LNCAP (cell line): ENCODE results near the gene SLC2A4.

Source experiments
- TF ChIP-seq, protein P1 (sequence below): fragments of 450-650 bp; IDR thresholded peaks from 2 replicates; pipeline ENCODE4 v1.5.1; 2017; ENCODE audit warnings: mild to moderate bottlenecking

SLC2A4 gene

DNA sequence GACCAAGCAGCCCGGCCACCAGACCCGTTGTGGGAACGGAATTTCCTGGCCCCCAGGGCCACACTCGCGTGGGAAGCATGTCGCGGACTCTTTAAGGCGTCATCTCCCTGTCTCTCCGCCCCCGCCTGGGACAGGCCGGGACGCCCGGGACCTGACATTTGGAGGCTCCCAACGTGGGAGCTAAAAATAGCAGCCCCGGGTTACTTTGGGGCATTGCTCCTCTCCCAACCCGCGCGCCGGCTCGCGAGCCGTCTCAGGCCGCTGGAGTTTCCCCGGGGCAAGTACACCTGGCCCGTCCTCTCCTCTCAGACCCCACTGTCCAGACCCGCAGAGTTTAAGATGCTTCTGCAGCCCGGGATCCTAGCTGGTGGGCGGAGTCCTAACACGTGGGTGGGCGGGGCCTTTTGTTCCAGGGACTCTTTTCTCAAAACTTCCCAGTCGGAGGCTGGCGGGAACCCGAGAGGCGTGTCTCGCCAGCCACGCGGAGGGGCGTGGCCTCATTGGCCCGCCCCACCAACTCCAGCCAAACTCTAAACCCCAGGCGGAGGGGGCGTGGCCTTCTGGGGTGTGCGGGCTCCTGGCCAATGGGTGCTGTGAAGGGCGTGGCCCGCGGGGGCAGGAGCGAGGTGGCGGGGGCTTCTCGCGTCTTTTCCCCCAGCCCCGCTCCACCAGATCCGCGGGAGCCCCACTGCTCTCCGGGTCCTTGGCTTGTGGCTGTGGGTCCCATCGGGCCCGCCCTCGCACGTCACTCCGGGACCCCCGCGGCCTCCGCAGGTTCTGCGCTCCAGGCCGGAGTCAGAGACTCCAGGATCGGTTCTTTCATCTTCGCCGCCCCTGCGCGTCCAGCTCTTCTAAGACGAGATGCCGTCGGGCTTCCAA is at the start of gene SLC2A4:
SLC2A4 (plus strand) TSS at position 645 of the 879 bp plus-strand sequence; CDS start at position 862, 217 bp downstream.
- TF ChIP-seq, protein P1, sequence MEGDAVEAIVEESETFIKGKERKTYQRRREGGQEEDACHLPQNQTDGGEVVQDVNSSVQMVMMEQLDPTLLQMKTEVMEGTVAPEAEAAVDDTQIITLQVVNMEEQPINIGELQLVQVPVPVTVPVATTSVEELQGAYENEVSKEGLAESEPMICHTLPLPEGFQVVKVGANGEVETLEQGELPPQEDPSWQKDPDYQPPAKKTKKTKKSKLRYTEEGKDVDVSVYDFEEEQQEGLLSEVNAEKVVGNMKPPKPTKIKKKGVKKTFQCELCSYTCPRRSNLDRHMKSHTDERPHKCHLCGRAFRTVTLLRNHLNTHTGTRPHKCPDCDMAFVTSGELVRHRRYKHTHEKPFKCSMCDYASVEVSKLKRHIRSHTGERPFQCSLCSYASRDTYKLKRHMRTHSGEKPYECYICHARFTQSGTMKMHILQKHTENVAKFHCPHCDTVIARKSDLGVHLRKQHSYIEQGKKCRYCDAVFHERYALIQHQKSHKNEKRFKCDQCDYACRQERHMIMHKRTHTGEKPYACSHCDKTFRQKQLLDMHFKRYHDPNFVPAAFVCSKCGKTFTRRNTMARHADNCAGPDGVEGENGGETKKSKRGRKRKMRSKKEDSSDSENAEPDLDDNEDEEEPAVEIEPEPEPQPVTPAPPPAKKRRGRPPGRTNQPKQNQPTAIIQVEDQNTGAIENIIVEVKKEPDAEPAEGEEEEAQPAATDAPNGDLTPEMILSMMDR = no peak

DNA sequence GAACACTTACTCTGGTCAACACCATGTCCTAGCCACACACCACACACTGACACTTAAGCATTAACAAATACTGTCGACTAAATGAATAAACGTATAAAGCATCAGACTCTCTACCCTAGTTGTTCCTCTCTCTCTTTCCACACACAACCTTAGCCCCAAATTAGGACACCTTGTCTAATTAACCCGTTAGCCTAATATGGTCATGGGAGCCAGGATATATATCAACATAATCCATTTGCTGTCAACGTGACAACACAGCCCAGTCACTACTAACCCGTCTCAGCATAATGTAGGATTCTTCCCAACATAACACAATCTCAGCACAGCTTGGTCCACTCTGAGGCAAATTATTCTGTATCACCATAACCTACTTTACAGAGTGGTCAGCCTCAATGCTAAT is 49.4 kb upstream of the SLC2A4 start:
- TF ChIP-seq, protein P1 = no peak

DNA sequence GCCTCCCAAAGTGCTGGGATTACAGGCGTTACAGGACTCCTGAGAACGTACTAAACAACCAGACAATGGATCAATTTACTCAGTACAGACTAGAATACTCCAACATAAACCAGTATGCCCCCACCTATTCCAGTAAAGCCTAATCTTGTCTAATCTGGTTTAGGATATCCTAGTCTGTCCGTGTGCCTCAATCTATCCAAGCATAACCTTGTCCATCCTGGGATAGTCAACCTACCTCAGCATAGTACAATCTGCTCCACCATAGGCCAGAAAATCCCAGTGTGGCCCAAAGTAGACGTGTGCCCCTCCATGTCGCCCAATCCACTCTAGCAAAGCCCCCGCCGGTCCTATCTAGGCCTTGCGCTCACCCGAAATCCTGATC is 47.8 kb upstream of the SLC2A4 start:
- TF ChIP-seq, protein P1 = no peak

DNA sequence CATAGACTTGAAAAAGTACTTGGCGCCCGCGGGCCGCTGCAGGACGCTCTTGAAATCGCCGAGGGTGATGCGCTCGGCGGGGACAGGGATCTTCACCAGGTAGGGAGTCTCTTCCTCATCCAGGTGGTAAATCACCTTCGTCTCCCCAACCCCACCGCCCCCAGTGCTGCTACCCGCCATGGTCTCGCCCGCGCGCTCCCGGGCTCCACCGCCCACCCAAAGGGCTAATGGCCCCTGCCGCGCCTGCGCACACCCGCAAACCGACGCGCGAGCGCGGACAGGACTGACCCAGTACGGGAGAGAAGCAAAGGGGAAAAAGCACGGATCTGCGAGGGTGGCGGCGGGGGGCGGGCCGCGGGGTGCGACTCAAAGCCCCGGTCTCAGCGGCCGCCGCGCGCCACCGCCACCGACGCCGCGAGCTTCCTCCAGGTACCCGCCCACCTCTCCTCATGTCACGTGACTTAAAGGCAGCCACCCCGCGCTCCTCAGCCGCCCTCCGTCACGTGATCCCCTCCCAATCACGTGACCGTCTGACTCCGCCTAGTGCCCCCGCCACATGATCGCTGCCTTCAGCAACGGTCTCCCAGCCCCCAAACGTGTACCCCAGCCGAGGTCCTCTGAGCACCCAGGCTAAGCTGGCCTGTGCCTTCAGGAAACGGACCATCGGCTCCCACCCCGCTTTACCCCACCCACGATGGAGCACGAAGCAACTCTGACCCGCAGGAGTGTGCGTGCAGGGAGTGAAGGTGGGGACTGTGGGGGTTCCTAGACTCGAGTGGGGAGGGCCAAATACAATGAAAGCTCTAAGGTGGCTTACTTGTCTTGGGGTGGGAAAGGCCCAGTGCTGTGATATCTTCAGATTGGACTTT is 47.2 kb upstream of the SLC2A4 start, which contains the start of gene DVL2:
DVL2 (minus strand) TSS at position 435 of the 869 bp plus-strand sequence; CDS start at position 180, 255 bp downstream.
- TF ChIP-seq, protein P1 = no peak

DNA sequence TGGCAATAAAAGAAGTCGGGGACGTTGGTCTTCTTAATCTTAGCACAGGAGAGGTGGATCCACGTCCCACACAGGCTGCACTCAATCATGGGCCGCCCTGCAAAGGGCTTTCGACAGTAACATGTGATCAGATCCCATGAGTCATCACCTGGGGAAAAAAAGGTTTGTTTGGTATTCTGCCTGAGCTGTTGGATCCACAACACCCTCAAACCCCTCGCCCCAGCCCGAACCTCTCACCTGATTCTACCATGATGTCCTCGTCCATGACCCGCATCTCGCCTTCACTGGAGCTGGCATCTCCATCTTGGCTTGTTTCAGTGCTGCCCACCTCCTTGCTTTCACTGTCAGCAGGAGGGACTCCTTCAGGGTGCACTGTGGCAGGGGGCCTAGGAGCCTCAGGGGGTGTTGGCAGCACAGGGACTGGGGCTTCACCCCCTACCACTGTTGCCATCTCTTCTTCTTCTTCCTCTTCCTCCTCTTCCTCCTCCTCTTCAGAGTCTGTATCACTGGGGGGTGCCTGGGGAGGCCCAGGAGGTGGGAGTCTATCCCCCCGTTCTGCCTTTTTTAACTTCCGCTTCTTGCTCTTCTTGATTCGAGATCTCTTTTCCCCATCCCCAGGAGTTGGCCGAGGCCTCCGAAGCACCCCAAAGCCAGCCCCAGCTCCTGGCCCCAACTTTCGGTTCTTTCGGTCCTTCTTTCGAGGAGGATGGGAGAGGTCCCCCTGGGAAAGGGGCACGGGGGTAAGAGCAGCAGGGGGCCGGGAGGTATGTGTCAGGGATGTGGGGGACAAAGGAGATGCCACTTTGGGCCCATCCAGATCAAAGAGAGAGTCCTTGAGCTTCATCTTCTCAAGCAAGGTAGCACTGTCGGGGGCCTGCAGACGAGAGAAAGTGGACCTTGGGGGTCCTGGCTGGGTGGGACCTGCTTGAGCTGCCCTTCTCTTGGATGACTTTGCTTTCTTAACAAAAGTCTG is 45.5 kb upstream of the SLC2A4 start:
- TF ChIP-seq, protein P1 = no peak

DNA sequence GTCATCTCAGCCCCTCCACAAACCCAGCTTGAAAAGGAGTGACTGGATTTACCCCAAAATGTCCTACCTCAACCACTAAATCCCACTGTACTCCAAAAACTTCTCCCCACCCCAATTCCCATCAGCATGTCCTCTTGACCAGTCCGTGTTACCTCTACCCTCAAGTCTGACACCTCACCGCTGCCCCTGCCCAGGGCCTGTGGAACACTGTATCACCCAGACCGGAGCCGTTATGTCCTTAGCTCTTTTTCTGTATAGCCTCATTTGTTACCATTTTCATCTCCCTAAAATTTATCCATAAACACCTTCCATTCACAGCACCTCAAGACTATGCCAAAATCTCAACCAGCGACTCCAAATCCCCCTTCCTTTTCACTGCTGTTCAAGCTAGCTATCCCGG is 44.7 kb upstream of the SLC2A4 start:
- TF ChIP-seq, protein P1 = no peak
